Panc1 (cell line): Measurements from ENCODE around the gene ADCYAP1R1. TPM values are rescaled to one million over a fixed set of nuclear protein-coding genes. Genes with fewer than 3 reads are reported as not detected.

Source experiments
- ATAC-seq: fragments of 200-7000 bp; cut with Tn5 transposase; 2 replicates; pipeline ENCODE4 v1.9.1; 2020; ENCODE audit warnings: mild to moderate bottlenecking, moderate library complexity
- BruUV-seq: library from RNA; stranded (reverse); fragments of 400-500 nt; replicated peaks from 2 replicates; lab custom pipeline; 2021; lab: Mats Ljungman, UMichigan
- CTCF ChIA-PET: fragments of 300-600 bp; sonication (Branson Sonifier 250); formaldehyde crosslinking; loops from one replicate; lab custom pipeline; 2022; ENCODE audit warnings: antibody characterized with exemption; lab: Charles Lee
- POLR2A ChIA-PET: fragments of 300-600 bp; sonication (Branson Sonifier 250); formaldehyde crosslinking; loops from one replicate; lab custom pipeline; 2022; ENCODE audit warnings: antibody characterized with exemption; lab: Charles Lee
- DNase-seq: peaks from one replicate; pipeline ENCODE4 v3.0.0-alpha.2; 2010; ENCODE audit warnings: low read depth, low spot score
- H3K27ac ChIP-seq: 2 replicates; pipeline ENCODE4 v1.5.1; 2011; ENCODE audit warnings: mild to moderate bottlenecking, low read length, inconsistent platforms
- H3K27me3 ChIP-seq: fragments of 200-500 bp; sonication (Bioruptor generic); 2 replicates; pipeline ENCODE4 v1.6.0; 2014; ENCODE audit warnings: low read length, inconsistent platforms; ENCODE audit not compliant: control insufficient read depth, insufficient read depth
- H3K36me3 ChIP-seq: fragments of 200-500 bp; sonication (Bioruptor generic); 2 replicates; pipeline ENCODE4 v1.5.1; 2014; ENCODE audit warnings: inconsistent platforms, mild to moderate bottlenecking, low read length, moderate library complexity; ENCODE audit not compliant: control insufficient read depth, insufficient read depth
- H3K4me1 ChIP-seq: 2 replicates; pipeline ENCODE4 v1.5.1; 2011; ENCODE audit warnings: inconsistent platforms, mild to moderate bottlenecking, low read length, moderate library complexity; ENCODE audit not compliant: control insufficient read depth, insufficient read depth
- H3K4me3 ChIP-seq, 2 experiments: 2 replicates each; pipeline ENCODE4 v1.5.1; 2011 to 2012; ENCODE audit warnings: low read depth in 2 of 2, low read length in 2 of 2, mild to moderate bottlenecking in 2 of 2, inconsistent platforms in 1 of 2, moderate library complexity in 1 of 2
- H3K9me3 ChIP-seq: fragments of 200-500 bp; sonication (Bioruptor generic); 2 replicates; pipeline ENCODE4 v1.5.1; 2014; ENCODE audit warnings: low read depth, mild to moderate bottlenecking, inconsistent platforms, low read length, moderate library complexity; ENCODE audit not compliant: control insufficient read depth, insufficient read depth
- CTCF ChIP-seq: fragments of 450-650 bp; IDR thresholded peaks from 2 replicates; pipeline ENCODE4 v1.5.1; 2017; ENCODE audit warnings: mild to moderate bottlenecking
- POLR2AphosphoS5 ChIP-seq: IDR thresholded peaks from 2 replicates; pipeline ENCODE4 v1.6.1; 2012; ENCODE audit warnings: mild to moderate bottlenecking, low read depth, low read length, moderate library complexity
- REST ChIP-seq, 2 experiments: IDR thresholded peaks; 2 replicates each; pipeline ENCODE4 v1.6.1; 2011 to 2012; ENCODE audit warnings: low read depth in 2 of 2, control low read depth in 1 of 2, low read length in 1 of 2, mild to moderate bottlenecking in 1 of 2, moderate library complexity in 1 of 2; ENCODE audit not compliant: insufficient read depth in 1 of 2
- SIN3A ChIP-seq: IDR thresholded peaks from 2 replicates; pipeline ENCODE4 v1.6.1; 2012; ENCODE audit warnings: low read depth, mild to moderate bottlenecking, low read length, moderate library complexity, borderline replicate concordance; ENCODE audit not compliant: insufficient read depth
- TCF7L2 ChIP-seq: IDR thresholded peaks from 2 replicates; pipeline ENCODE4 v1.6.1; 2011; ENCODE audit warnings: mild to moderate bottlenecking, low read depth, low read length, inconsistent platforms
- in situ Hi-C: cut with HindIII; loops from 2 replicates; pipeline ENCODE4 v1.10.0; 2016; ENCODE audit warnings: low sequenced_read_pairs, low pct_unique_long_range_greater_than_20kb
- intact Hi-C: fragments of 100-400 bp; cut with micrococcal nuclease; formaldehyde crosslinking; loops from one replicate; pipeline ENCODE4 v1.10.0; 2022; ENCODE audit not compliant: unreplicated experiment
- total RNA-seq: library from RNA; stranded (reverse); gene quantifications from one replicate; pipeline ENCODE4 v1.2.1, GENCODE V29; 2021; ENCODE audit not compliant: unreplicated experiment

Gene ADCYAP1R1
- total RNA-seq, 1 experiment from 2014 or later, result not detected

GRCh38 chr7:31044529-31044928 is 7.6 kb upstream of the ADCYAP1R1 start:
- no TSS peak for BruUV-seq
- no peaks in the 10 kb centered on the region for H3K4me1 ChIP-seq
- in situ Hi-C loops (no loop called here), intact Hi-C loops (no loop called here)
- no peak for ATAC-seq
- H3K36me3 ChIP-seq, result no peaks in the 10 kb centered on the region
- no peaks in the 10 kb centered on the region for H3K9me3 ChIP-seq
- no peak overlapping the region for H3K27ac ChIP-seq
- ChIA-PET CTCF (no interaction called here), POLR2A (no interaction called here)
- TF ChIP-seq CTCF (no peak), REST (IDR thresholded peaks at IDR 0.05; ENCODE audit: insufficient read depth in 1 of 2, low read depth in 2 of 2, low read length in 1 of 2) (no peak), SIN3A (no peak), POLR2AphosphoS5 (no peak), TCF7L2 (no peak)
- no peak overlapping the region for H3K4me3 ChIP-seq
- DNase-seq, result no peak
- peaks cover 34% of the 10 kb centered on the region for H3K27me3 ChIP-seq

- in situ Hi-C loops, result no loop called here
These were observed 5.4 kb upstream of the ADCYAP1R1 start for GRCh38 chr7:31046723-31047122.

More at GRCh38 chr7:31046723-31047122, 5.4 kb upstream of the ADCYAP1R1 start:
- ATAC-seq (no peak), DNase-seq (no peak)
- Histone ChIP-seq H3K9me3 (no peaks in the 10 kb centered on the region), H3K4me1 (no peaks in the 10 kb centered on the region), H3K27me3 (peaks cover 44% of the 10 kb centered on the region), H3K4me3 (no peak overlapping the region), H3K36me3 (no peaks in the 10 kb centered on the region), H3K27ac (no peak overlapping the region)
- ChIA-PET CTCF (interaction anchor here (0.6 kb wide), 1 partner anchor 13 kb away, joined by 4 read pairs; no protein-coding TSS in a partner anchor), POLR2A (no interaction called here)
- no TSS peak for BruUV-seq
- TF ChIP-seq POLR2AphosphoS5 (no peak), CTCF (no peak), REST (IDR thresholded peaks at IDR 0.05; ENCODE audit: insufficient read depth in 1 of 2, low read depth in 2 of 2, low read length in 1 of 2) (no peak), TCF7L2 (no peak), SIN3A (no peak)
- intact Hi-C loops, result no loop called here
